Measurements from ENCODE around the gene NDUFA11. TPM values are rescaled to one million over a fixed set of nuclear protein-coding genes. Genes with fewer than 3 reads are reported as not detected.

The NDUFA11 gene
- total and polyA plus RNA-seq, 2 of the 13 experiments (the other 11 are each of a cell fraction or from before 2014, with no cell fraction given): 286 to 378 TPM

DNA sequence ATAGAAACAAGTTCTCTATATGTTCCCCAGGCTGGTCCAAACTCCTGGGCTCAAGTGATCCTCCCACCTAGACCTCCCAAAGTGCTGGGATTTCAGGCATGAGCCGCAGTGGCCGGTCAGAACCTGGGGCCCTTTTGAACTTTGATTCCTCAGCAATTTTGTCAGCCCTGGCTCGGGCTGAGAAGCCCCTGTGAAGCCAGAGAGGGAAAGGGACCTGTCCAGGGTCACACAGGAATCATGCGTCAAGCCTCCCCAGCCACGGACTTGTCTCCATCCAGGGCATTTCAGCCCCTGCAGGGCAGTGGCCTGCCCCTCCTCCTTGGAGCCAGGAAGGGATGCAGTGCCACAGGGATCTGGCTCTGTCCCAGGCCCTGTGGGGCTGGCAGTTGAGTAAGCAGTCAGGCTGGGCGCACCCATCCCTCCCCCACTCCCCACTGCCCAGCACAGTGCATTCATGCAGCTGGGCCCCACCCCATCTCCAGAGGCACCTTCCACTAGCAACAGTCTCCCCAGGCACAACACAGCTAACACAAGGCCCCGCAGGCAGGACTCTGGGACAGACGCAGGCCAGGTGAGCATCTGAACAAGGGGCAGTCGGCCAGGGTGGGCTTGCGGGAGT lies 10.3 kb upstream of the NDUFA11 start, which contains the start of gene CAPS (continued):
- TF ChIP-seq ASH2L (IDR thresholded peaks at IDR 0.05; ENCODE audit: insufficient read length, low read depth, low read length): no peak
- TF ChIP-seq, protein P1, sequence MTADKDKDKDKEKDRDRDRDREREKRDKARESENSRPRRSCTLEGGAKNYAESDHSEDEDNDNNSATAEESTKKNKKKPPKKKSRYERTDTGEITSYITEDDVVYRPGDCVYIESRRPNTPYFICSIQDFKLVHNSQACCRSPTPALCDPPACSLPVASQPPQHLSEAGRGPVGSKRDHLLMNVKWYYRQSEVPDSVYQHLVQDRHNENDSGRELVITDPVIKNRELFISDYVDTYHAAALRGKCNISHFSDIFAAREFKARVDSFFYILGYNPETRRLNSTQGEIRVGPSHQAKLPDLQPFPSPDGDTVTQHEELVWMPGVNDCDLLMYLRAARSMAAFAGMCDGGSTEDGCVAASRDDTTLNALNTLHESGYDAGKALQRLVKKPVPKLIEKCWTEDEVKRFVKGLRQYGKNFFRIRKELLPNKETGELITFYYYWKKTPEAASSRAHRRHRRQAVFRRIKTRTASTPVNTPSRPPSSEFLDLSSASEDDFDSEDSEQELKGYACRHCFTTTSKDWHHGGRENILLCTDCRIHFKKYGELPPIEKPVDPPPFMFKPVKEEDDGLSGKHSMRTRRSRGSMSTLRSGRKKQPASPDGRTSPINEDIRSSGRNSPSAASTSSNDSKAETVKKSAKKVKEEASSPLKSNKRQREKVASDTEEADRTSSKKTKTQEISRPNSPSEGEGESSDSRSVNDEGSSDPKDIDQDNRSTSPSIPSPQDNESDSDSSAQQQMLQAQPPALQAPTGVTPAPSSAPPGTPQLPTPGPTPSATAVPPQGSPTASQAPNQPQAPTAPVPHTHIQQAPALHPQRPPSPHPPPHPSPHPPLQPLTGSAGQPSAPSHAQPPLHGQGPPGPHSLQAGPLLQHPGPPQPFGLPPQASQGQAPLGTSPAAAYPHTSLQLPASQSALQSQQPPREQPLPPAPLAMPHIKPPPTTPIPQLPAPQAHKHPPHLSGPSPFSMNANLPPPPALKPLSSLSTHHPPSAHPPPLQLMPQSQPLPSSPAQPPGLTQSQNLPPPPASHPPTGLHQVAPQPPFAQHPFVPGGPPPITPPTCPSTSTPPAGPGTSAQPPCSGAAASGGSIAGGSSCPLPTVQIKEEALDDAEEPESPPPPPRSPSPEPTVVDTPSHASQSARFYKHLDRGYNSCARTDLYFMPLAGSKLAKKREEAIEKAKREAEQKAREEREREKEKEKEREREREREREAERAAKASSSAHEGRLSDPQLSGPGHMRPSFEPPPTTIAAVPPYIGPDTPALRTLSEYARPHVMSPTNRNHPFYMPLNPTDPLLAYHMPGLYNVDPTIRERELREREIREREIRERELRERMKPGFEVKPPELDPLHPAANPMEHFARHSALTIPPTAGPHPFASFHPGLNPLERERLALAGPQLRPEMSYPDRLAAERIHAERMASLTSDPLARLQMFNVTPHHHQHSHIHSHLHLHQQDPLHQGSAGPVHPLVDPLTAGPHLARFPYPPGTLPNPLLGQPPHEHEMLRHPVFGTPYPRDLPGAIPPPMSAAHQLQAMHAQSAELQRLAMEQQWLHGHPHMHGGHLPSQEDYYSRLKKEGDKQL (CRISPR knock-in tag; IDR thresholded peaks at IDR 0.05; ENCODE audit: low read depth): no peak
- peak; percentile 88 for TF ChIP-seq ZMYM3 (CRISPR knock-in tag; IDR thresholded peaks at IDR 0.05)
- TF ChIP-seq ZC3H4 (CRISPR knock-in tag; IDR thresholded peaks at IDR 0.05; ENCODE audit: borderline replicate concordance): no peak
- TF ChIP-seq, protein P2, sequence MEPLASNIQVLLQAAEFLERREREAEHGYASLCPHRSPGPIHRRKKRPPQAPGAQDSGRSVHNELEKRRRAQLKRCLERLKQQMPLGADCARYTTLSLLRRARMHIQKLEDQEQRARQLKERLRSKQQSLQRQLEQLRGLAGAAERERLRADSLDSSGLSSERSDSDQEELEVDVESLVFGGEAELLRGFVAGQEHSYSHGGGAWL (CRISPR knock-in tag; IDR thresholded peaks at IDR 0.05): no peak
- TF ChIP-seq ZNF768 (CRISPR knock-in tag; IDR thresholded peaks at IDR 0.05): peak; percentile 100
- TF ChIP-seq, protein P3, sequence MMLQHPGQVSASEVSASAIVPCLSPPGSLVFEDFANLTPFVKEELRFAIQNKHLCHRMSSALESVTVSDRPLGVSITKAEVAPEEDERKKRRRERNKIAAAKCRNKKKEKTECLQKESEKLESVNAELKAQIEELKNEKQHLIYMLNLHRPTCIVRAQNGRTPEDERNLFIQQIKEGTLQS (CRISPR knock-in tag; IDR thresholded peaks at IDR 0.05): no peak
- no peak for TF ChIP-seq ADNP (CRISPR knock-in tag; IDR thresholded peaks at IDR 0.05)
- no peak for TF ChIP-seq SP2 (CRISPR knock-in tag; IDR thresholded peaks at IDR 0.05)
- TF ChIP-seq, protein P4, sequence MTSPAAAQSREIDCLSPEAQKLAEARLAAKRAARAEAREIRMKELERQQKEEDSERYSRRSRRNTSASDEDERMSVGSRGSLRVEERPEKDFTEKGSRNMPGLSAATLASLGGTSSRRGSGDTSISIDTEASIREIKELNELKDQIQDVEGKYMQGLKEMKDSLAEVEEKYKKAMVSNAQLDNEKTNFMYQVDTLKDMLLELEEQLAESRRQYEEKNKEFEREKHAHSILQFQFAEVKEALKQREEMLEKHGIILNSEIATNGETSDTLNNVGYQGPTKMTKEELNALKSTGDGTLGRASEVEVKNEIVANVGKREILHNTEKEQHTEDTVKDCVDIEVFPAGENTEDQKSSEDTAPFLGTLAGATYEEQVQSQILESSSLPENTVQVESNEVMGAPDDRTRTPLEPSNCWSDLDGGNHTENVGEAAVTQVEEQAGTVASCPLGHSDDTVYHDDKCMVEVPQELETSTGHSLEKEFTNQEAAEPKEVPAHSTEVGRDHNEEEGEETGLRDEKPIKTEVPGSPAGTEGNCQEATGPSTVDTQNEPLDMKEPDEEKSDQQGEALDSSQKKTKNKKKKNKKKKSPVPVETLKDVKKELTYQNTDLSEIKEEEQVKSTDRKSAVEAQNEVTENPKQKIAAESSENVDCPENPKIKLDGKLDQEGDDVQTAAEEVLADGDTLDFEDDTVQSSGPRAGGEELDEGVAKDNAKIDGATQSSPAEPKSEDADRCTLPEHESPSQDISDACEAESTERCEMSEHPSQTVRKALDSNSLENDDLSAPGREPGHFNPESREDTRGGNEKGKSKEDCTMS (CRISPR knock-in tag; conservative IDR thresholded peaks at IDR 0.05): no peak
- TF ChIP-seq ZNF337 (CRISPR knock-in tag; IDR thresholded peaks at IDR 0.05; ENCODE audit: borderline replicate concordance, low read depth): no peak
- no peak for TF ChIP-seq ZNF33A (CRISPR knock-in tag; IDR thresholded peaks at IDR 0.05; ENCODE audit: borderline replicate concordance)
- no peak for TF ChIP-seq ZNF616 (CRISPR knock-in tag; IDR thresholded peaks at IDR 0.05; ENCODE audit: low read depth)
- TF ChIP-seq KAT7 (CRISPR knock-in tag; IDR thresholded peaks at IDR 0.05; ENCODE audit: borderline replicate concordance): no peak
- no peak for TF ChIP-seq ZNF598 (CRISPR knock-in tag; IDR thresholded peaks at IDR 0.05; ENCODE audit: borderline replicate concordance)
- no peak for TF ChIP-seq PAF1 (CRISPR knock-in tag; IDR thresholded peaks at IDR 0.05)
- no peak for TF ChIP-seq NR2F6 (IDR thresholded peaks at IDR 0.05)
- no peak for TF ChIP-seq NR2F6 (CRISPR knock-in tag; IDR thresholded peaks at IDR 0.05)
- TF ChIP-seq, protein P5, sequence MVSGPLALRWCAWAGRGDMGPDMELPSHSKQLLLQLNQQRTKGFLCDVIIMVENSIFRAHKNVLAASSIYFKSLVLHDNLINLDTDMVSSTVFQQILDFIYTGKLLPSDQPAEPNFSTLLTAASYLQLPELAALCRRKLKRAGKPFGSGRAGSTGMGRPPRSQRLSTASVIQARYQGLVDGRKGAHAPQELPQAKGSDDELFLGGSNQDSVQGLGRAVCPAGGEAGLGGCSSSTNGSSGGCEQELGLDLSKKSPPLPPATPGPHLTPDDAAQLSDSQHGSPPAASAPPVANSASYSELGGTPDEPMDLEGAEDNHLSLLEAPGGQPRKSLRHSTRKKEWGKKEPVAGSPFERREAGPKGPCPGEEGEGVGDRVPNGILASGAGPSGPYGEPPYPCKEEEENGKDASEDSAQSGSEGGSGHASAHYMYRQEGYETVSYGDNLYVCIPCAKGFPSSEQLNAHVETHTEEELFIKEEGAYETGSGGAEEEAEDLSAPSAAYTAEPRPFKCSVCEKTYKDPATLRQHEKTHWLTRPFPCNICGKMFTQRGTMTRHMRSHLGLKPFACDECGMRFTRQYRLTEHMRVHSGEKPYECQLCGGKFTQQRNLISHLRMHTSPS (CRISPR knock-in tag; IDR thresholded peaks at IDR 0.05; ENCODE audit: low read depth): peak; percentile 31; the same call in 1 of the 2 replicates
- TF ChIP-seq JUN (CRISPR knock-in tag; IDR thresholded peaks at IDR 0.05): no peak
- no peak for TF ChIP-seq ZNF34 (CRISPR knock-in tag; IDR thresholded peaks at IDR 0.05; ENCODE audit: borderline replicate concordance)
